Right hindlimb (tissue), 1 donor: ENCODE results near the gene KCNH6.

ENCODE experiments used
- DNase-seq: peaks from one replicate; pipeline ENCODE4 v3.0.0-alpha.2; 2018

The KCNH6 gene

DNA sequence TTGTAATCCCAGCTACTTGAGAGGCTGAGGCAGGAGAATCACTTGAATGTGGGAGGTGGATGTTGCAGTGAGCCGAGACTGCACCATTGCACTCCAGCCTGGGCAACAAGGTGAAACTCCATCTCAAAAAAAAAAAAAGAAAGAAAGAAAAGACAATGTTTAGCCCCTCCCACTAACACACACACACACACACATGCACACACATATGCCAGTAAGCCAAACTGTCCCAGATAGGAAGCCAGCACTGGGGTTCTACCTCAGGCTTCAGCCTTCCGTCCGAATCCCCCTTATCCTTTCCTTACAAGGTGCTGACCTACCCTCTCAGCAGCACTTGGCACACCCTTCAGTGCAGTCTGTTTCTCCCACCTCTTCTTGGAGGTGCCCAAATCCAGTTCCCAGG lies 8.7 kb upstream of the KCNH6 start:
- DNase-seq = no peak

DNA sequence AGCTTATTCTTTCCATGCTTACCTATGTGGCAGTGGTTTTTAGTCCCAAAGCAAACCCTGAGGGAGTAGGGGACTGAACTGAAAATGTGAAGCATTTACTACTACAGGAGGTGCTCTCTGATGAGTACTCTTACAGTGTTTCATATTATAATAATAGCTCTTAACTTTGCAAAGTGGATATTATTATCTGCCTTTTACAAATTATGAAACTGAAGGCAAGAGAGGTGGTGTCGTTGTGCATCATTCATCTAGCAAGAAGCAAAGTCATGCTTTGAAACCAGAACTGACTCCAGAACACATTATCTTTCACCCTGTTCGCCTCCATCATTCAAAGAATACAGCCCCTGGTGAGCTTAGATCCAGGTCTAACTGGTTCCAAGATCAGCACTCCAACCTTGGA lies 8.2 kb upstream of the KCNH6 start:
- no peak for DNase-seq

DNA sequence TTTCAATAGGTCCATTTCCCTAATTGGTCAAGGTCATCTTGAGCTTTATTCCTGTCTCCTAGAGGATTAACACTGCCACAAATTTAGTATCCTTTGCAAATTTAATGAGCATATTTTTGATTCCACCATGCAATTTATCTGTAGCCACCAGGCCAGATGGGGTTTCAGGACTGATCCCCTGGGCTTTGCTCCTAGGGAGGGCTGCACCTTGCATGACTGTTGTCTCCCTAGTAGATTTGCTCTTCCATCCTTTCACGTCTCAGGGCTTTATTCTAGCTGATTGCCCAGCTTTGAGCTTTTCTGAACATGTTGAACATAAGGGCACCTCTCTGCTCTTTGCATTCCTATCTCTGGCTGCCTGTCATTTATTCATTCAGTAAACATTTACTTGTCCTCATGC lies 7.7 kb upstream of the KCNH6 start:
- no peak for DNase-seq

DNA sequence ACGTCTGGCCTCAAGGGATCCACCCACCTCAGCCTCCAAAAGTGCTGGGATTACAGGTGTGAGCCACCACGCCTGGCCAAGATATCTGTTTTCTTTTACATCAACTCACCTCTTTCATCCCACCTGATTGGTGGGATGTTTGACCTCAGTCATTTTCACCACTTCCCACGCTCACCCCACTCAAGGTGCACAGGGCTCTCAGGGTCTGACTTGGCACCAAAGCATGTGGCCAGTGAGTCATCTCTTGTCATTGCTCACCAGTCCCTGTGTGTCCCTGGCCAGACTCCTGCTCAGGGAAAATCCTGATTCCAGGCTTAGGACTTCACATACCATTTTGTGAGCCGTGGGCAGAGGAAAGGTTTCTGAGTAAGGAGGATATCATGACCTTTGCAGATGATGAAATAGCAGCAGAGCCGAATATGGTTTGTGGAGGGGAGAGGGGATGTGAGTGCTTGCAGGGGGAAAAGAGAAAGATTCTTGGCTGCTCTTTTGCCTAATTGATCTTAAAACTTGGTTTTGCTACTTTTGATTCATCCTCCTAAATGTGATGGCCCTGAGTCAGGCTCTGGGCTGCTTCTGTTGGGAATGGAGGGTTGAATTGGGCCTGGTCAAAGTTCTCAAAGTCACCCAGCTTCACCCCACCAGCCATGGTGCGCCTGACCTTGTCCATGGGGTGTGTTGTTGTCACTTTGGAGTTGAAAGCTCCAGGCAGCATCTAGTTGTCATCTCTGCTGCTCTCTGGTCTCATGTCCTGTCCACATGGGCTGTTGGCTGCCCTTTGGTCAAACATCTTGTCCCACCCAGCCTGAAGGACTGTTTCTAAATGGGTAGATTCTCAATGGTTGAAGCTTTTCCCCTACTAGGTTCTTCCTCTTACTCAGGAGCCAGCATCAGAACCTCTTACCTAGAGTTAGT lies 6.0 kb upstream of the KCNH6 start:
- no peak for DNase-seq

DNA sequence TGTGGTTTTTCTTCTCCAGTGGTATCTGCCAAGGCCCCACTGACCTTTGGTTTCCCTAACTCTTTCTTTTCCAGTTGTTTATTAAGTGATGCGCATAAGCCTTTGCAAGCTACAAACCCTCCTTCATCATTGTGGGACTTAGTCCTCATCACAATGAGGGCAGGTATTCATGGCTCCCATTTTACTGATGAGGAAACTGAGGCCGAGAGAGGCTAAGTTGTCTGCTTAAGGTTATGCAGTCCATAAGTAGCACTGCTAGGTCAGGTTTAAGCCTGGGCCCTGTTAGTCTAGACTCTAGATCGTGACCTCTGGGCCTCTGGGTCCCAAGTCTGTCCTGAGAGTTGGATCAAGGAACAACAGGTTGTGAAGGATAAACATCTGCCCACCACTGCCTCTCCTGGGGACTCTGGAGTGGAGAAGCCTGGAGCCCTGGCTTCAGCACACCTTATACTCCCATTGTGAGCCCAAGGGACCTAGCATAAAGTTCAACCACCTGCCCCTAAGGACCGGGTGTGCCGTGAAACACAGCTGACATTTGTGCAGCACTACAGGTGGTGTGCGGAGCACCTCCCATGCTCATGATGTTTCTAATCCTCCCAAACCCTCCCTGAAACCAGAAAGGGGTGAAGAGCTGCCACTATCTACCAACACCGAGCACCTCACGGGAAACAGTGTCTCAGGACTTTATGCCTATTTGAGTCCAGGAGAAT lies 5.2 kb upstream of the KCNH6 start:
- no peak for DNase-seq

DNA sequence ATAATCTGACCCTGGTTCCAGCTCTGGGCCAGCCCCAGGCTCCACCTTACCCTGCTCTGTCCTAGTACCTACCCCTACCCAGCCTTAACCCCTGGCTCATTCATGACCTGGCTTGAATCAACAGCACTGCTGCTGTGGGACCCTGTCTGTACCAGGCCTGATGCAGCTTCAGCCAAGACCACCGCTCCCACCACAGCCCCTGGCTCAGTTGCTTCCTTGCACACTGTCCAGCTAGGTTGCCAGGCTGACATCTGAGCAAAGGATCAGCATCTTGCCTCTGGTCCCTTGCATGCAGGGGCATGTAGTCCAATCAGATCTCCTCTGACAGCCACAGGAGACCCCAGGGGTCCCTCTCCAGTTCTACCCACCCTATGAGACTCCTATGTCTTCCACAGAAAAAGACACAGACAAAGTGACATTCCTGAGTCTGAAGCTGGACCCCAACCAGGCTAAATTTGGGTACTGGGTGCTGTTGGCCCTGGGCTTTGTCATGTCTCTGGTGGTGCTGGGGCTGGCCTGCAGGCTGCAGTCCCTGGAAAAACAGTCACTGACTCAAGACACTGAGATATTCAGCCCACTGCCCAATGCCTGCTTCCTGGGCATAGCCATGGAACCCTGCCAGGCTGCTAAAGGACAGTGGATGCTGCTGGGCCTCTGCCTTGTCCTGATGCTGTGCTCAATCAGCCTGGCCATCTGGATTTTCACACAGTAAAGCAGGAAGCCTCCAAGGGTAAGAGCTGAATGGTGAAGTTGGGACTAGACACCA lies 3.9 kb upstream of the KCNH6 start:
- DNase-seq = no peak

DNA sequence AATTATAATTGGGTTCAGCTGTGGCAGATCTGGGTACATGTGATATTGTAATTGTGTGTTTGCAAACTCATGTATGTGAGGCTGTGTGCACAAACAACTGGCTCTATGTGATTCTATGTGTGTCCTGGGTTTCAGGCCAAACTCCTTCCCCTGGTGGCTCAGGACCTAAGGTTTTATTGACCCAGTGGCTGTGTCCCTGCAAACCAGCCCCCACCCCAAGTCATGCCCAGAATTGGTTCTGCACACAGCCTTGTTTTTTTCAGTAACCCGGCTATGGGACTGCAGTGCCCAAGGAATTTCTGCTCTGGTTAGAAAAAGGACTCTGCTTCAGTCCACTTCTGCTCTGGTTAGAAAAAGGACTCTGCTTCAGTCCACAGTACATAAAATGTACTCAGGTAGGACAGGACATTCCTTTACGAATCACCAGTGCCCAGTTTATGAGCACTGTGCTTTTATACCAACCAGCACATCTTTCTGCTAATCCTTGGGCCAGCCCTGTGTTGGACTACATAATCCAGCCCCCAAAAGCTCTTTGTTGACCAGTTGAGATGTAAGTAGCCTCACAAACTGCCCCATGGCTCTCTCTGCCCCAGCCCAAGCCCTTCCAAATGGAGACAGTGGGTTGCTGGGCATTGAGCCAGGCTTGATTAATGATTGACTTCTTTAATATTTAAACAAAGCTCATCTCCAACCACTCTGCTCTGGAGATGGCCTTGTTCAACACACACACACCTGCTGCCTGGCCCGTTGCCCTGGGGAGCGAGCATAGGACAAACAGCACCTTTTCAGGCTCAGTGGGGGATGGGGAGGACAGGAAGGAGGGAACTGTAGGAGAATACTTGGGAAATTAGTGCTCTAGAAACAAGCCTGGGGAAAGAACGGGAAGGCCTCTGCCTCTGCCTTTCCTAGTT lies 2.9 kb upstream of the KCNH6 start:
- DNase-seq = no peak

DNA sequence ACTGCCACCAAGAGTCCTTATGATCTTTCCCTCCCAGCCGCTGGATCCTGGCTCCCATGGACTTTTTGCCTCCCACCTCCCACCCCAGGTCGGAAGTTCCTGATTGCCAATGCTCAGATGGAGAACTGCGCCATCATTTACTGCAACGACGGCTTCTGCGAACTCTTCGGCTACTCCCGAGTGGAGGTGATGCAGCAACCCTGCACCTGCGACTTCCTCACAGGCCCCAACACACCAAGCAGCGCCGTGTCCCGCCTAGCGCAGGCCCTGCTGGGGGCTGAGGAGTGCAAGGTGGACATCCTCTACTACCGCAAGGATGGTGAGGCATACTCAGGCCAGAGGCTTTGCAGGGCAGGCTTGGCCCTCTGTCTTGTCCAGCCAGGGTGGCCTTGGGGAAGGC lies 893 bp downstream of the KCNH6 start:
- DNase-seq = no peak

DNA sequence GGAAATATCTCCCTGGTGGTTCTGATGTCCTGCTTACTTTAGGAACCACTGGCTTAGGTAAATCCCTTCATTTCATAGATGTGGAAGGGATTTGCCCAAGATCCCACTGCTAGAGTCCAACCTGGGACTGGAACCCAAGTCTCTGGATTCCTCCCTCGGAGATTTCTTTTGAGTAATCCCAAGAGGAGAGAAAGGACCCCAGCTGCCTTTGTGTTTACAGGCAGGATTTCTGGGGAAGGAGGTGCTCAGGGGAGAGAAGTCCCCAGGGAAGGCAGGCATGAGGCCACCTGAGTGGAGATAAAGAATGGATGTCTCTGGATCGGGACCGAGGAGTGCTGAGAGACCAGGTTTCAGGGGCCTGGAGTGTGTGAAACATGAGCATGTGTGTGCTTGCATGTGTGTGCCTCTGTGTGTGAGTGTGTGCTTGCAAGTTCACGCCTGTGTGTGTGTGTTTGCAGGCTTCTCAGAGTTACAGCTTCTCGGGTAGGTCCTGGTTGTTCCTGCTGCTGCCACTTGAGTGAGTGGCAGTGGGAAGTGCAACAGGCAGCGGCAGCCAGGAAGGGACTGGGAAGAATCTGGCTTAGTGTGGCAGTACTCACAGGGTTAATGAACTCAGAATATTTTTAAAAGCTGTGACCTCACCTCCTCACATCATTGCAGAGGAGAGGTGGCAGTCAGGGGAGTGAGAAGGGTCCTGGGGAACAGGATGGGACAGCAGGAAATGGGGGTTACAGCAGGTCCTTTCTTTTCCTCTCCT lies 2.2 kb downstream of the KCNH6 start:
- DNase-seq = no peak

DNA sequence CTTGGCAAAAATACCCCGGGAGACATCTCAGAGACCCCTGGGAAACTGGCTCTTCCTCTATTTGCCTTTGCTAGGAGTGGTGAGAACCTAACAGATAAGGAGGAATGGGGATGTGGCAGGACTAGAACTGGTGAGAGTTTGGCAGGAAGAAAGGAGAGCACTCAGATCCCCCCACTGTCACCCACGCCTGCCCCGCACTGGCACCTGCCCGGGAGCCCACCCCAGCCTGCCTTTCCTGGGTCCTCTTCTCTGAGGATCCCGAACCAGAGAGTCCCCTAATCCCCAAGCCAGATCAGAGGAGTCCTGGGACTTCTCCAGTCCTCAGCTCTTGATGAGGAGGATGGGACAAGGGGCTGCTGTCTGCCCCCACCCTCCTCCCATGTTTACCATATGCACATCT lies 3.7 kb downstream of the KCNH6 start:
- no peak for DNase-seq

DNA sequence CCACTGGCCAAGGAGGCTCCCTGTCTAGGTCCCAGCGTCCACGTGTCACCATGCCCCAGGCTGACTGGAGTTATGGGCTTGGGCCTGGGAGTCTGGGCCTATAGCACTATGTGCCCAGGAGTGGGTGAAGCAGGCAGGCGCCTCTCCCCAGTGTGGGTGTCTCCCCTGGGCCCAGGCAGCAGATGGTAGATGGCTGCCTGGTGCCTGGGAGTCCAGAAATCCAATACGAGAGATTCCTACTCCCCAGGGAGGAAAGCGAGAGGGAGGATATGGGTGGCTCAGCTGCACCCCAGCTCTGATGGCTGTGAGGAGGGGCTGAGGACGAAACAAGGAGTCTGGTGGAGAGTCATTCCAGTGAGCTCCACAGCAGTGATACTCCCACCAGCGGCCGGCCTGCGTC lies 5.0 kb downstream of the KCNH6 start:
- DNase-seq = no peak

DNA sequence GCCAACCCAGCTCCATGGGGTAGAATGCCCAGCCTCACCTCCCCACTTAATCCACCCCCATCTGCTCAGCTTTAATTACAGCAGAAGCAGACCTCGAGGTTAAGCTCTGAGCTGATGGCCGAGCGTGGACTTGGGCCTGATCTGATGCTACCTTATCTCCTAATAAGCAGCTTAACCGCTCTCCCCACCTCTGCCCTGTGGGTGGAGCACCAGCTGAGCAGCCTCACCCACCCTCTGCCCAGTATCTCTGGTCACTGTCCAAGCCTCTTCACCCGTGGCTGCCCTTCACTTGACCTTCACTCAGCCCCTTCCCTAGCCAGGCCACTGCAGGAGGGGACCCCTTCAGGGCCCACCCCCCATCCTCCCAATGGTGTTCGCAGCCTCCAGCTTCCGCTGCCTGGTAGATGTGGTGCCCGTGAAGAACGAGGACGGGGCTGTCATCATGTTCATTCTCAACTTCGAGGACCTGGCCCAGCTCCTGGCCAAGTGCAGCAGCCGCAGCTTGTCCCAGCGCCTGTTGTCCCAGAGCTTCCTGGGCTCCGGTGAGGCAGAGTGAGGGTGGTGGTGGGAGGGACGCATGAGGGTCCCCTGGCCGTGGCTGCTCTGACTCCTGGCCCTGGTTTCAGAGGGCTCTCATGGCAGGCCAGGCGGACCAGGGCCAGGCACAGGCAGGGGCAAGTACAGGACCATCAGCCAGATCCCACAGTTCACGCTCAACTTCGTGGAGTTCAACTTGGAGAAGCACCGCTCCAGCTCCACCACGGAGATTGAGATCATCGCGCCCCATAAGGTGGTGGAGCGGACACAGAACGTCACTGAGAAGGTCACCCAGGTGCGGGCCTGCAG lies 6.8 kb downstream of the KCNH6 start:
- DNase-seq = no peak

DNA sequence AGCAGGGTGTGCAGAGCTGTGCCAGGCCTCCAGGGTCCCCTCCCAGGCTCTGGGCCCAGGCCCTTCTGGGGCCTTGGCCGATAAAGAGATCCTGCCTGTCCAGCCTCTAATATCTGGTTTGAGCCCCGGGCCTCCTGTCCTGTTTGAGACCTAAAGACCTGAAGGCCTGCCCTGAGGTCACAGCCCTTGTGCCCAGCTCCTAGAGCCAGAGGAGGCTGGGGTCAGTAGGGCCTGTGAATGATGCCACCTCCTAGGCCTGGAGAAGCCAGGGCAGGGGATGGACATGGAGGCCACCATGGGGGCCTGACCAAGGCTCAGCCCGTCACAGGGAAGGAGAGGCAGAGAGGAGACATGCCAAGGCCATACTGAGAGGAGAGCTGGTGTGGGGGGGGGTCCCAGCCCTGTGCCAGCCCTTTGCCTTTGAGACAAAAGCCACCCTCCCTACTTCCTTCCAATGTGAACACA lies 7.4 kb downstream of the KCNH6 start:
- no peak for DNase-seq

DNA sequence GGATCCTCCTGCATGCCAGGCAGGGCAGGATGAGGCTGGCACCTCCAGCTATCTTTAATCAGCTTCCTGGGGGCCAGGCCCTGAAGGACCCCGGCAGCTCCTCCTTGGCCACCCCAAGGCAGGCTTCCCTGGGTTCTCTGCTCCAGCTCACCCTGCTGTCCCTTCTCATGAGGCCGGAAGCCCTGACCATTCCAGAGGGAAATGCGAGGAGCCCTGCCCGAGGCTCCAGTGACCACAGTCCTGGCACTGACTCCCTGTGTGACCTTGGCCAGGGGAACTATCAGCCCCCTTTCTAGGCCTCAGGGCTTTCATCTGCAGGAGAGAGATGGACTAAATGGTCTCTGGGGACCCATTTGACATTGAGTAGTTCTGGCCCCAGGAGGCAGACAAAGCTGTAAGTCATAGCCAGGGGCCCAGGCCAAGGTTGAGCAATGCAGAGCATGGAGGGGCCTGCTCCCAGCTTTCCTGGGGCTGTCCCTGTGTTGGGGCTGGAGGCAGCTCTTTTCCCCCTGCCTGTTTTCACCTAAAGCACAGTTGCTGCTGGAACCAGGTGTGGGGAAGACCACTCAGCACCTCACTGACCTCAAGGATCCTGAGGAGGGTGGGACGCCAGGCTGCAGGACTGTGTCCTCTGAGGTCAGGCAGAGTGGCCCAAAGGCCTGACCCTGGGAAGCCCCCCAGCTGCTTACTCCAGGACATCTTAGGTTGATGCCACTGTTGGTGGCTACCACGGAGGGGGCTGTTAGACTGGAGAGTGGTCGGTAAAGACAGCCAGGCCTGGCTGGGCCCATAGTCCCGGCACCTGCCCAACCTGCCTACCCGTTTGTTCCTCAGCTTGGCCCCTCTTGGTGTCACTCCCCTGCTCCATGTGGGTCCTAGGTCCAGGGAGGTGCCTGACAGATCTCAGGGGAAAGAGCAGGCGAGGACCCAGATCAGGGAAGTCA lies 8.1 kb downstream of the KCNH6 start:
- DNase-seq = no peak

DNA sequence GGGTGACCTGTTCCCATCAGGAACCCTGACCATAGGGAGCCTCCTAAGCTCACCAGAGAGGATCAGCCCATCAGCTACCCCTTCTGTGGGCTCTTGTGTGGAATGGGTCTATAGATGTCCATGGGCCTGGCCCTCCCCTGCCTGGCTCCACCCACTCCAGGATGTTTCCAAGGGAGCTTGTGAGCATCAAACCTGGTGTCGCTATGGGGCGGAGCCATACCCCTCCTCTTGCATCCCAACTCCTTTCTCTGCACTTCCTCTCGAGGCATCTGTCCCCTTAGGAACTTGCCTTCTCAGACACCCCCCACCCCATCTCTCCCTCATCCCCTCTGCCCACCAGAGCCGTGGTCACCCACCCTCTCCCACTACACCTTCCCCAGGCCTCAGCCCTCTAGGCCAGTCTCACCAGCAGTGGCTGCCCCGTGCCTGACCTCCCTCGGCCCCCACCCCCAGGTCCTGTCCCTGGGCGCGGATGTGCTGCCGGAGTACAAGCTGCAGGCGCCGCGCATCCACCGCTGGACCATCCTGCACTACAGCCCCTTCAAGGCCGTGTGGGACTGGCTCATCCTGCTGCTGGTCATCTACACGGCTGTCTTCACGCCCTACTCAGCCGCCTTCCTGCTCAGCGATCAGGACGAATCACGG lies 10.4 kb downstream of the KCNH6 start:
- no peak for DNase-seq

DNA sequence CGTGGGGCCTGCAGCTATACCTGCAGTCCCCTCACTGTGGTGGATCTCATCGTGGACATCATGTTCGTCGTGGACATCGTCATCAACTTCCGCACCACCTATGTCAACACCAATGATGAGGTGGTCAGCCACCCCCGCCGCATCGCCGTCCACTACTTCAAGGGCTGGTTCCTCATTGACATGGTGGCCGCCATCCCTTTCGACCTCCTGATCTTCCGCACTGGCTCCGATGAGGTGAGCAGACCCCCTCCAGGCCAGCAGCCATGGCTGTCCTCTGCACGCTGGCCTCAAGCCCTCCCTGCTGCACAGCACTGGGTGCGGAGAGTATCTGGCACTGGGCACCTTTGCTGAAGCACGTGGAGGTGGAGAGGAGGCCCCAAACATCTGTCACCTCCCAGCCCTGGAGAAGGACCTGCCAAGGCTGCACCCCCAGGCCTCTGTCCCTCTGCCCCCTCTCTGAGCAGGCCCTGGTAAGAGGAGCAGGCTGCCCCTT lies 11.0 kb downstream of the KCNH6 start:
- no peak for DNase-seq

DNA sequence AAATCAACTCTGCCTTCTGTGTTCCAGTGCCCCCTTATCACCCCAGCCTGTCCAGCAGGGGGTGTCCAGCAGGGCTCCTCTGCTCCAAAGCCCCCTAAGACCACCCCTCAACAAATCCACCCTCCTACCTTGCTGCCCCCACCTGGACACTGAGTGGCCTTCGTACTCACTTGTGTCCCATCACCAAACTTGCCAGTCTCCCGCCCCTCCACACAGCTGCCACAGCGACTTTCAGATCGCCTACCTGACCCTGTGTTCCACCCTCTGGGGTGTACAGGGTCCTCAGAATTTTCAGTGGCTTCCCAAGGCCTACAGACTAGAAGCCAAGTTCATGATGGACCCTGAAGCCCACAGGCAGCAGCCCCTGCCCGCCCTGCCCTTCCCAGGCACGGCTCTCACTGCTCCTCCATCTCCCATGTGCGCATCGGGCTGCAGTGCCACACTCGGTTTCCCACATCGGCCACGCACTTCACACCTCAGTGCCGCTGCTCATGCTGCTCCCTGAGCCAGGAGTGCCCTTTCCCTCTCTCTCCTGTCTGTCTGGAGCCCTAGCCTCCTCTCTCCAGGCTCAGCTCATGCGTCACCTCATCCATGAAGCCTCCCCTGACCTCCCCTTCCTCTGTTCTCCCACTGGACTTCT lies 11.8 kb downstream of the KCNH6 start:
- DNase-seq = no peak

DNA sequence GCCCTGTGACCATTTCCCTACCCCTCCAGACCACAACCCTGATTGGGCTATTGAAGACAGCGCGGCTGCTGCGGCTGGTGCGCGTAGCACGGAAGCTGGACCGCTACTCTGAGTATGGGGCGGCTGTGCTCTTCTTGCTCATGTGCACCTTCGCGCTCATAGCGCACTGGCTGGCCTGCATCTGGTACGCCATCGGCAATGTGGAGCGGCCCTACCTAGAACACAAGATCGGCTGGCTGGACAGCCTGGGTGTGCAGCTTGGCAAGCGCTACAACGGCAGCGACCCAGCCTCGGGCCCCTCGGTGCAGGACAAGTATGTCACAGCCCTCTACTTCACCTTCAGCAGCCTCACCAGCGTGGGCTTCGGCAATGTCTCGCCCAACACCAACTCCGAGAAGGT lies 12.5 kb downstream of the KCNH6 start:
- DNase-seq = no peak
